H1 (cell line): ENCODE data around the gene RMND1. TPM values are rescaled to one million over a fixed set of nuclear protein-coding genes. Genes with fewer than 3 reads are reported as not detected.

ENCODE experiments used
- CTCF ChIA-PET: fragments of 300-600 bp; sonication (Branson Sonifier 250); formaldehyde crosslinking; loops from one replicate; lab custom pipeline; 2021; ENCODE audit not compliant: partially characterized antibody; lab: Charles Lee
- POLR2A ChIA-PET: fragments of 300-600 bp; sonication (Branson Sonifier 250); formaldehyde crosslinking; loops from one replicate; lab custom pipeline; 2021; ENCODE audit warnings: inconsistent platforms; ENCODE audit not compliant: partially characterized antibody; lab: Charles Lee
- DNase-seq, 2 experiments: peaks; one replicate each; pipeline versions ENCODE4 v3.0.0 to v3.0.0-alpha.2; 2010 to 2022; ENCODE audit warnings: low spot score in 2 of 2, low read depth in 1 of 2, mixed read lengths in 1 of 2
- FAIRE-seq: peaks from 2 replicates; lab custom pipeline; 2011; peaks lifted over from hg19 to GRCh38; lab: Jason Lieb, UNC
- H2AFZ ChIP-seq: 2 replicates; pipeline ENCODE4 v1.8.1; 2012; ENCODE audit warnings: low read length, inconsistent platforms
- H2AK5ac ChIP-seq: 2 replicates; pipeline ENCODE4 v1.6.1; 2013; ENCODE audit warnings: low read depth, low read length
- H2BK120ac ChIP-seq: replicated peaks from 2 replicates; pipeline ENCODE3; 2013; ENCODE audit warnings: low read depth, low read length, inconsistent platforms
- H2BK12ac ChIP-seq: 2 replicates; pipeline ENCODE4 v1.6.1; 2013; ENCODE audit warnings: low read depth, low read length
- H2BK15ac ChIP-seq: 2 replicates; pipeline ENCODE4 v1.6.1; 2013; ENCODE audit warnings: low read length
- H2BK20ac ChIP-seq: 2 replicates; pipeline ENCODE4 v1.6.1; 2013; ENCODE audit warnings: low read length
- H2BK5ac ChIP-seq: 2 replicates; pipeline ENCODE4 v1.6.1; 2013; ENCODE audit warnings: low read depth, low read length
- H3K14ac ChIP-seq: 2 replicates; pipeline ENCODE4 v1.6.1; 2013; ENCODE audit warnings: inconsistent platforms; ENCODE audit not compliant: insufficient read length
- H3K18ac ChIP-seq: 2 replicates; pipeline ENCODE4 v1.6.1; 2013; ENCODE audit warnings: low read length; ENCODE audit errors: extremely low read depth
- H3K23ac ChIP-seq: 2 replicates; pipeline ENCODE4 v1.6.1; 2013; ENCODE audit warnings: inconsistent platforms; ENCODE audit not compliant: insufficient read length
- H3K23me2 ChIP-seq: 2 replicates; pipeline ENCODE4 v1.6.1; 2013; ENCODE audit warnings: low read depth, low read length
- H3K27ac ChIP-seq: 2 replicates; pipeline ENCODE4 v1.6.1; 2011; ENCODE audit warnings: low read depth, low read length, inconsistent platforms
- H3K27me3 ChIP-seq, 4 experiments: replicated peaks in 1 of 4; 1 replicate in 1 of 4; 2 replicates in 3 of 4; pipeline versions ENCODE4 v1.6.1 to v1.8.1; 2011 to 2013; ENCODE audit warnings: low read length in 3 of 4, mild to moderate bottlenecking in 3 of 4, inconsistent platforms in 2 of 4, mixed read lengths in 2 of 4, moderate library complexity in 1 of 4; ENCODE audit not compliant: control insufficient read depth in 3 of 4, insufficient read depth in 3 of 4; ENCODE audit errors: extremely low read depth in 1 of 4
- H3K36me3 ChIP-seq, 4 experiments: 2 replicates each; pipeline versions ENCODE4 v1.6.1 to v1.8.1; 2011 to 2013; ENCODE audit warnings: mild to moderate bottlenecking in 4 of 4, low read length in 3 of 4, moderate library complexity in 2 of 4, control low read depth in 1 of 4, inconsistent platforms in 1 of 4; ENCODE audit not compliant: insufficient read depth in 4 of 4, control insufficient read depth in 2 of 4
- H3K4ac ChIP-seq: replicated peaks from 2 replicates; pipeline ENCODE3; 2013; ENCODE audit warnings: low read length, low read depth, mixed read lengths, inconsistent platforms; ENCODE audit not compliant: insufficient read length
- H3K4me1 ChIP-seq, 4 experiments: replicated peaks in 1 of 4; 1 replicate in 1 of 4; 2 replicates in 3 of 4; pipeline versions ENCODE4 v1.6.1 to v1.8.1; 2011 to 2013; ENCODE audit warnings: low read length in 3 of 4, inconsistent platforms in 2 of 4, mixed read lengths in 1 of 4; ENCODE audit not compliant: insufficient read depth in 4 of 4, control insufficient read depth in 3 of 4
- H3K4me2 ChIP-seq, 2 experiments: 2 replicates each; pipeline versions ENCODE4 v1.6.1 to v1.8.1; 2011 to 2013; ENCODE audit warnings: low read depth in 2 of 2, low read length in 2 of 2, control low read depth in 1 of 2, inconsistent platforms in 1 of 2, mild to moderate bottlenecking in 1 of 2; ENCODE audit not compliant: insufficient read depth in 1 of 2
- H3K4me3 ChIP-seq, 4 experiments: fragments of 200-600, 300-600 bp in 1 of 4; sonication (generic), shearing (Covaris generic), sonication (Bioruptor Twin) in 1 of 4; 2 replicates each; pipeline versions ENCODE4 v1.5.1 to v1.8.1; 2011 to 2016; ENCODE audit warnings: low read length in 4 of 4, low read depth in 3 of 4, control low read depth in 2 of 4, inconsistent platforms in 2 of 4, mild to moderate bottlenecking in 2 of 4, mixed read lengths in 1 of 4, moderate library complexity in 1 of 4; ENCODE audit not compliant: insufficient read depth in 2 of 4; ENCODE audit errors: extremely low read depth in 1 of 4
- H3K56ac ChIP-seq: replicated peaks from 2 replicates; pipeline ENCODE3; 2013; ENCODE audit warnings: low read depth, mild to moderate bottlenecking, mixed read lengths, low read length, inconsistent platforms; ENCODE audit not compliant: insufficient read length
- H3K79me1 ChIP-seq: 2 replicates; pipeline ENCODE4 v1.6.1; 2013; ENCODE audit warnings: low read depth, low read length, control low read depth
- H3K79me2 ChIP-seq, 2 experiments: 2 replicates each; pipeline versions ENCODE4 v1.6.1 to v1.8.1; 2012 to 2013; ENCODE audit warnings: low read length in 2 of 2, mild to moderate bottlenecking in 2 of 2, inconsistent platforms in 1 of 2; ENCODE audit not compliant: insufficient read depth in 2 of 2, control insufficient read depth in 1 of 2
- H3K9ac ChIP-seq, 4 experiments: replicated peaks in 1 of 4; 1 replicate in 1 of 4; 2 replicates in 3 of 4; pipeline versions ENCODE4 v1.6.1 to v1.8.1; 2011 to 2013; ENCODE audit warnings: low read depth in 3 of 4, low read length in 3 of 4, control low read depth in 2 of 4, mild to moderate bottlenecking in 2 of 4, moderate library complexity in 2 of 4, inconsistent platforms in 1 of 4; ENCODE audit errors: extremely low read depth in 1 of 4
- H3K9me3 ChIP-seq, 2 experiments: 2 replicates each; pipeline versions ENCODE4 v1.6.1 to v1.8.1; 2012 to 2013; ENCODE audit warnings: mild to moderate bottlenecking in 2 of 2, moderate library complexity in 2 of 2, control low read depth in 1 of 2, inconsistent platforms in 1 of 2, low read depth in 1 of 2, low read length in 1 of 2, mixed read lengths in 1 of 2; ENCODE audit not compliant: insufficient read depth in 2 of 2
- H4K20me1 ChIP-seq, 2 experiments: replicated peaks in 1 of 2; 2 replicates each; pipeline versions ENCODE3 to v1.8.1; 2011 to 2013; ENCODE audit warnings: inconsistent platforms in 2 of 2, low read length in 2 of 2, mild to moderate bottlenecking in 1 of 2; ENCODE audit not compliant: insufficient read depth in 2 of 2, control insufficient read depth in 1 of 2
- H4K5ac ChIP-seq: 2 replicates; pipeline ENCODE4 v1.6.1; 2013; ENCODE audit warnings: low read length, low read depth, mixed read lengths, inconsistent platforms; ENCODE audit not compliant: insufficient read length
- H4K8ac ChIP-seq: 2 replicates; pipeline ENCODE4 v1.8.0; 2013; ENCODE audit warnings: mild to moderate bottlenecking, moderate library complexity, low read length, inconsistent platforms; ENCODE audit not compliant: insufficient read depth; ENCODE audit errors: extremely low read depth
- H4K91ac ChIP-seq: replicated peaks from 2 replicates; pipeline ENCODE3; 2013; ENCODE audit warnings: low read length, mixed read lengths, inconsistent platforms; ENCODE audit not compliant: insufficient read length
- BACH1 ChIP-seq: IDR thresholded peaks from 2 replicates; pipeline ENCODE4 v1.6.1; 2012; ENCODE audit warnings: low read length, improper control_type of control experiment
- BRCA1 ChIP-seq: IDR thresholded peaks from 2 replicates; pipeline ENCODE4 v1.6.1; 2012; ENCODE audit warnings: low read depth, low read length, improper control_type of control experiment
- CHD2 ChIP-seq: IDR thresholded peaks from 2 replicates; pipeline ENCODE4 v1.6.1; 2012; ENCODE audit warnings: low read length, improper control_type of control experiment
- CREB1 ChIP-seq: IDR thresholded peaks from 2 replicates; pipeline ENCODE4 v1.6.1; 2012; ENCODE audit warnings: inconsistent platforms
- CTBP2 ChIP-seq: IDR thresholded peaks from 2 replicates; pipeline ENCODE4 v1.7.0; 2011; ENCODE audit warnings: borderline replicate concordance, mild to moderate bottlenecking, moderate library complexity, mixed read lengths, low read length; ENCODE audit not compliant: insufficient read depth, insufficient read length
- FOSL1 ChIP-seq: IDR thresholded peaks from 2 replicates; pipeline ENCODE4 v1.6.1; 2011; ENCODE audit warnings: mild to moderate bottlenecking, low read depth, low read length, moderate library complexity; ENCODE audit not compliant: insufficient read depth
- NANOG ChIP-seq: IDR thresholded peaks from 2 replicates; pipeline ENCODE4 v1.6.1; 2011; ENCODE audit warnings: low read length, low read depth, mild to moderate bottlenecking, inconsistent platforms; ENCODE audit not compliant: insufficient read depth, poor library complexity, severe bottlenecking
- RAD21 ChIP-seq, 2 experiments: IDR thresholded peaks in 1 of 2; conservative IDR thresholded peaks in 1 of 2; 2 replicates each; pipeline ENCODE4 v1.6.1; 2011; ENCODE audit warnings: low read depth in 2 of 2, low read length in 2 of 2, improper control_type of control experiment in 1 of 2, inconsistent platforms in 1 of 2, mild to moderate bottlenecking in 1 of 2, moderate library complexity in 1 of 2
- RNF2 ChIP-seq: fragments of 200-900, 300-1000 bp; sonication (generic); IDR thresholded peaks from 2 replicates; pipeline ENCODE4 v1.7.1; 2016; ENCODE audit warnings: borderline replicate concordance, low read depth, mild to moderate bottlenecking, antibody characterized with exemption, low read length; ENCODE audit not compliant: poor library complexity, severe bottlenecking; ENCODE audit errors: missing control alignments
- SP2 ChIP-seq: IDR thresholded peaks from 2 replicates; pipeline ENCODE4 v1.6.1; 2012; ENCODE audit warnings: mild to moderate bottlenecking, low read length, inconsistent platforms
- SUZ12 ChIP-seq: fragments of 200-600 bp; sonication (generic); IDR thresholded peaks from 2 replicates; pipeline ENCODE4 v1.6.1; 2012; ENCODE audit warnings: mild to moderate bottlenecking, inconsistent platforms, low read length, moderate library complexity, mixed read lengths
- WGBS, 2 experiments: shearing (Covaris generic) in 1 of 2; methylation state at CpG; one replicate each; pipeline versions ENCODE4 v1.1.6 to v1.1.7; 2013 to 2015; ENCODE audit warnings: low lambda C conversion rate in 2 of 2, mixed read lengths in 2 of 2, inconsistent platforms in 1 of 2, low coverage in 1 of 2, missing lambda C conversion rate in 1 of 2; ENCODE audit not compliant: insufficient replicate concordance in 2 of 2, insufficient coverage in 1 of 2, insufficient read length in 1 of 2; ENCODE audit errors: extremely low coverage in 1 of 2, missing lambda C conversion rate in 1 of 2; 5-methylcytosine and 5-hydroxymethylcytosine counted together
- polyA plus RNA-seq, 7 experiments: library from polyadenylated mRNA; depleted of rRNA in 3 of 7; stranded (reverse) in 5 of 7; unstranded in 2 of 7; fragments of >200 nt in 5 of 7; fragments of 200-250 nt in 2 of 7; gene quantifications; 1 replicate in 5 of 7; 2 replicates in 1 of 7; 4 replicates in 1 of 7; pipeline versions ENCODE4 v1.2.1 to v1.2.3, GENCODE V29; 2011 to 2013; ENCODE audit warnings: missing spikeins in 2 of 7, mixed read lengths in 2 of 7
- total RNA-seq: library from RNA; stranded (reverse); fragmentation: NEBNext Ultra II Directional; extraction: Animal tissue kit (Norgen Biotek cat#: 25700); gene quantifications from 2 replicates; pipeline ENCODE4 v1.2.1, GENCODE V29; 2021
- TF ChIP-seq, protein P1 (sequence below): IDR thresholded peaks from 2 replicates; pipeline ENCODE4 v1.6.1; 2012; ENCODE audit warnings: inconsistent platforms

The RMND1 gene
- total and polyA plus RNA-seq, 2 of the 8 experiments (the other 6 are each of a cell fraction or from before 2014, with no cell fraction given) = 7.3 to 21.9 TPM

DNA sequence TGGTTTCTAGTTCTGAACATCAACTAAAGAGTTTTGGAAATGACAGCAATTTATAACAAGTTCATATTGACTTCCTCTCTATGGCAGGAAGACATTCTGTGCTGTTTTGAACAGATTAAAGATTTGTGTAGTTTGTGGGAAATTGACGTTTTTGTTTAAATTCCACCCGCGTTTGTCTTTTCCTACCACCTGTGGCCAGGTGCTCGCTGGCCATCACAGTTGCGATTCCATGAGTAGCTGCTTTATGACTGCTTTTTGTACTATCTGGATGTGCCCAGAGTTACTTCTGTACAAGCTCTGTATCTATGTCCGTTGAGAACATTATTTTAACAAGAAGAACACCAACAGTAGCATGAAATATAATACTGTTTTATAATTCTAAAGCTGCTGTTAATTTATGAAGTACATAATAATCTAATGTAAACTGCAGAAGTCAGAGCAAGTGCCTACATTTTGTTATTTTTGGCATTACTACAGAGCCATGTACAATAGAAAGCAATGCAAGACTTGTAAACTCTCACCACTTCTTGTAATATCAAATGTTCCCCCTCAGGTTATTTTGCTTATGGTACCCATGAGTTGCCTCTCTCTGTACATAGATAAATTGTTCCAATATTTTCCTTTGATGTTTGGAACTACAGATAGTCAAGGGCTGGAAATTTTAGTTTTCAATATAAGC is 94.0 kb downstream of the RMND1 start:
- H3K27me3 ChIP-seq = no peaks in the 10 kb centered on the region
- no peaks in the 10 kb centered on the region for H3K79me2 ChIP-seq
- no peak overlapping the region for H3K27ac ChIP-seq
- H4K20me1 ChIP-seq = no peaks in the 10 kb centered on the region
- H3K4me3 ChIP-seq = no peak overlapping the region
- H3K4ac ChIP-seq = no peak overlapping the region
- H2BK15ac ChIP-seq = no peak overlapping the region
- DNase-seq = no peak
- H3K18ac ChIP-seq = no peak overlapping the region
- no peak overlapping the region for H3K14ac ChIP-seq
- no peak overlapping the region for H3K9ac ChIP-seq
- H3K36me3 ChIP-seq = peaks cover 0 to 8% (median 0%) of the 10 kb centered on the region in 4 experiments; a peak in 2 of 8 replicates
- ChIA-PET CTCF (interaction anchor here (1.3 to 1.6 kb wide), 2 partner anchors 12 to 428 kb away, joined by 4 read pairs; no protein-coding TSS in a partner anchor), POLR2A (interaction anchor here (2.0 kb wide), 1 partner anchor 32 kb away, joined by 6 read pairs; no protein-coding TSS in a partner anchor)
- H2BK120ac ChIP-seq = no peak overlapping the region
- 84% methylated on average over 6 of the region's 6 CpGs; no CpG with 5 or more reads in 1 of the 2 experiments for WGBS, 2 experiments
- H4K5ac ChIP-seq = no peak overlapping the region
- H4K8ac ChIP-seq = no peak overlapping the region
- H2AK5ac ChIP-seq = no peak overlapping the region
- no peak overlapping the region for H2AFZ ChIP-seq
- H3K4me1 ChIP-seq = no peaks in the 10 kb centered on the region
- H3K9me3 ChIP-seq = no peaks in the 10 kb centered on the region
- H2BK5ac ChIP-seq = no peak overlapping the region
- H4K91ac ChIP-seq = no peak overlapping the region
- no peak overlapping the region for H2BK20ac ChIP-seq
- no peaks in the 10 kb centered on the region for H3K79me1 ChIP-seq
- no peak overlapping the region for H3K23ac ChIP-seq
- H3K56ac ChIP-seq = no peak overlapping the region
- no peak overlapping the region for H2BK12ac ChIP-seq
- no peaks in the 10 kb centered on the region for H3K23me2 ChIP-seq
- no peak for FAIRE-seq
- H3K4me2 ChIP-seq = no peak overlapping the region
- no peak for TF ChIP-seq NANOG
- TF ChIP-seq CREB1 = no peak
- TF ChIP-seq SUZ12 = no peak
- TF ChIP-seq RNF2 = no peak
- no peak for TF ChIP-seq CTBP2
- TF ChIP-seq FOSL1 = no peak
- no peak for TF ChIP-seq BRCA1
- TF ChIP-seq RAD21 (IDR thresholded peaks at IDR 0.05 in 1 of 2, conservative IDR thresholded peaks at IDR 0.05 in 1 of 2; ENCODE audit: low read depth in 2 of 2, low read length in 2 of 2) = no peak
- no peak for TF ChIP-seq BACH1
- TF ChIP-seq, protein P1, sequence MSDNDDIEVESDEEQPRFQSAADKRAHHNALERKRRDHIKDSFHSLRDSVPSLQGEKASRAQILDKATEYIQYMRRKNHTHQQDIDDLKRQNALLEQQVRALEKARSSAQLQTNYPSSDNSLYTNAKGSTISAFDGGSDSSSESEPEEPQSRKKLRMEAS = no peak
- no peak for TF ChIP-seq CHD2
- TF ChIP-seq SP2 = no peak
